B cell (primary cell): Measurements from ENCODE around the gene DAB2IP.

Source experiments
- CTCF ChIP-seq: fragments of 200-600 bp; IDR thresholded peaks from one replicate; pipeline ENCODE4 v1.8.0; 2022; ENCODE audit warnings: antibody characterized with exemption, mild to moderate bottlenecking
- EZH2 ChIP-seq: IDR thresholded peaks from 2 replicates; pipeline ENCODE4 v1.6.1; 2012; ENCODE audit warnings: borderline replicate concordance, low read depth, mild to moderate bottlenecking, moderate library complexity, low read length; ENCODE audit not compliant: insufficient read depth, poor library complexity, severe bottlenecking

GRCh38 chr9:121639619-121640018, 11.8 kb upstream of the DAB2IP start:
- TF ChIP-seq CTCF (no peak), EZH2 (no peak)
